GM10266 (cell line): ENCODE data around the gene FADD.

Experiments
- DNase-seq: peaks from one replicate; pipeline ENCODE4 v3.0.0; 2012; ENCODE audit errors: extremely low spot score
- CTCF ChIP-seq: IDR thresholded peaks from 2 replicates; pipeline ENCODE4 v1.5.1; 2012; ENCODE audit warnings: mild to moderate bottlenecking, low read depth; ENCODE audit not compliant: control insufficient read depth, insufficient read depth; ENCODE audit errors: missing control alignments

The FADD gene

GRCh38 chr11:70229737-70230136 is 26.6 kb downstream of the FADD start:
- DNase-seq: no peak
- TF ChIP-seq CTCF: no peak

GRCh38 chr11:70230151-70230839 is 27.2 kb downstream of the FADD start:
- no peak for TF ChIP-seq CTCF
- no peak for DNase-seq

- TF ChIP-seq CTCF: no peak
These were observed 28.0 kb downstream of the FADD start for GRCh38 chr11:70230840-70231710.

GRCh38 chr11:70233034-70233433 is 29.9 kb downstream of the FADD start:
- no peak for DNase-seq
- no peak for TF ChIP-seq CTCF

More at GRCh38 chr11:70230840-70231710, 28.0 kb downstream of the FADD start:
- no peak for DNase-seq

GRCh38 chr11:70233511-70233934 is 30.4 kb downstream of the FADD start:
- DNase-seq: no peak
- no peak for TF ChIP-seq CTCF

GRCh38 chr11:70233962-70234361 is 30.9 kb downstream of the FADD start:
- DNase-seq: no peak
- no peak for TF ChIP-seq CTCF

- no peak for DNase-seq
- no peak for TF ChIP-seq CTCF
These were observed 37.2 kb downstream of the FADD start for GRCh38 chr11:70240337-70240736.
